Activated CD4-positive, CD25-positive, alpha-beta regulatory T cell treated with anti-CD3 and anti-CD28 coated beads, Interleukin-2, amount 50 U/mL, for 24 hours (primary cell): ENCODE measurements around the gene PTF1A.

Experiments
- ATAC-seq, 2 donors: fragments of 150-1000 bp; cut with Tn5 transposase; one replicate each; pipeline ENCODE4 v1.10.0; 2021; ENCODE audit warnings: mild to moderate bottlenecking in 1 of 2, moderate library complexity in 1 of 2

PTF1A gene

GRCh38 chr10:23191764-23192711, at the start of gene PTF1A:
Gene PTF1A, plus strand, starts transcription at chr10:23192312. Its CDS starts 219 bp downstream, at chr10:23192531.
- no peak for ATAC-seq

- no peak for ATAC-seq
Measured at GRCh38 chr10:23146258-23146657, 45.9 kb upstream of the PTF1A start.

- ATAC-seq: no peak
Measured at GRCh38 chr10:23147035-23147434, 45.1 kb upstream of the PTF1A start.

GRCh38 chr10:23148214-23148613, 43.9 kb upstream of the PTF1A start:
- no peak for ATAC-seq

GRCh38 chr10:23150091-23150490, 42.0 kb upstream of the PTF1A start:
- ATAC-seq: no peak

- no peak for ATAC-seq
Measured at GRCh38 chr10:23150610-23151009, 41.5 kb upstream of the PTF1A start.

GRCh38 chr10:23151071-23151470, 41.0 kb upstream of the PTF1A start:
- ATAC-seq: no peak

- no peak for ATAC-seq
Measured at GRCh38 chr10:23155169-23155568, 36.9 kb upstream of the PTF1A start.

- no peak for ATAC-seq
Measured at GRCh38 chr10:23156447-23157150, 35.5 kb upstream of the PTF1A start.

GRCh38 chr10:23157239-23157681, 34.9 kb upstream of the PTF1A start:
- no peak for ATAC-seq

- ATAC-seq: peak in 1 of 2 donors; percentile 46
Measured at GRCh38 chr10:23157691-23158369, 34.3 kb upstream of the PTF1A start.

GRCh38 chr10:23158370-23158769, 33.7 kb upstream of the PTF1A start:
- peak; percentile 36 to 48 for ATAC-seq

- ATAC-seq: no peak
Measured at GRCh38 chr10:23171232-23171876, 20.8 kb upstream of the PTF1A start.

GRCh38 chr10:23172429-23173213, 19.5 kb upstream of the PTF1A start:
- ATAC-seq: no peak

GRCh38 chr10:23173214-23174073, 18.7 kb upstream of the PTF1A start:
- no peak for ATAC-seq

- ATAC-seq: no peak
Measured at GRCh38 chr10:23174074-23174976, 17.8 kb upstream of the PTF1A start.

GRCh38 chr10:23174977-23175512, 17.1 kb upstream of the PTF1A start:
- ATAC-seq: no peak

- no peak for ATAC-seq
Measured at GRCh38 chr10:23186178-23186577, 5.9 kb upstream of the PTF1A start.

GRCh38 chr10:23186697-23187096, 5.4 kb upstream of the PTF1A start:
- no peak for ATAC-seq
